SJCRH30 (cell line): ENCODE results near the gene CDK5RAP2. TPM values are rescaled to one million over a fixed set of nuclear protein-coding genes. Genes with fewer than 3 reads are reported as not detected.

Source experiments
- DNase-seq, 2 experiments: peaks; one replicate each; pipeline ENCODE4 v3.0.0-alpha.2; 2015 to 2020
- H3K27ac ChIP-seq: fragments of 250-450 bp; sonication (Bioruptor Pico); 2 replicates; pipeline ENCODE4 v1.5.1; 2020; ENCODE audit warnings: mild to moderate bottlenecking, moderate library complexity
- H3K27me3 ChIP-seq: fragments of 250-450 bp; sonication (Bioruptor Pico); 2 replicates; pipeline ENCODE4 v1.5.1; 2020; ENCODE audit warnings: mild to moderate bottlenecking, moderate library complexity
- H3K36me3 ChIP-seq: fragments of 250-450 bp; sonication (Bioruptor Pico); 2 replicates; pipeline ENCODE4 v1.5.1; 2020; ENCODE audit warnings: mild to moderate bottlenecking, moderate library complexity
- H3K4me1 ChIP-seq: fragments of 250-450 bp; sonication (Bioruptor Pico); 2 replicates; pipeline ENCODE4 v1.5.1; 2020; ENCODE audit warnings: mild to moderate bottlenecking, moderate library complexity
- H3K4me3 ChIP-seq: fragments of 250-450 bp; sonication (Bioruptor Pico); 2 replicates; pipeline ENCODE4 v1.5.1; 2020; ENCODE audit warnings: mild to moderate bottlenecking, moderate library complexity
- H3K9me3 ChIP-seq: fragments of 250-450 bp; sonication (Bioruptor Pico); replicated peaks from 2 replicates; pipeline ENCODE4 v1.5.1; 2020; ENCODE audit warnings: mild to moderate bottlenecking, moderate library complexity
- total RNA-seq: library from RNA; depleted of rRNA; stranded (reverse); fragments of >200 nt; shearing (Covaris generic); gene quantifications from 2 replicates; pipeline ENCODE4 v1.2.3, GENCODE V29; 2014

Gene CDK5RAP2
- total RNA-seq, 1 experiment from 2014 or later = 75.9 TPM

DNA sequence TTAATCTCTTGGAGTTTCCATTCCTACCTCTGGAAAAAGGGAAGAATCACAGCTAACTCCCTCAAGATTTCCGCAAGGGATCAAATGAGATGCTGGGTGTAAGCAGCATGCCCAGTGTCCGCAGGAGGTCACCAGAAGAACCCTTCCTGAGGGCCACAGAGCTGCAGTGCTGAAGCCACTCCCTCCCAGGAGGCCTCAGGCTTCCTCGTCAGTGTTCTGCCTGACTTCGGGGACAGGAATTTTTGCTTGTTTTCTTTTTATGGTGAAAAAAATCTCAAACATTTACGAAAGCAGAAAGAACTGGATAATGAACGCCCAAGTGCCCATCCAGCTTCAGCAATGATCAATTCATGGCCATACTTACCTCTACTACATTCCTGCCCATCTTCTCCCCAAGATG is 183.0 kb downstream of the CDK5RAP2 start:
- no peak overlapping the region for H3K27ac ChIP-seq
- H3K4me1 ChIP-seq = peaks cover 7% of the 10 kb centered on the region; the same call in 1 of the 2 replicates
- no peaks in the 10 kb centered on the region for H3K9me3 ChIP-seq
- H3K36me3 ChIP-seq = peaks cover 85% of the 10 kb centered on the region
- no peak for DNase-seq
- H3K27me3 ChIP-seq = no peaks in the 10 kb centered on the region
- H3K4me3 ChIP-seq = no peak overlapping the region

DNA sequence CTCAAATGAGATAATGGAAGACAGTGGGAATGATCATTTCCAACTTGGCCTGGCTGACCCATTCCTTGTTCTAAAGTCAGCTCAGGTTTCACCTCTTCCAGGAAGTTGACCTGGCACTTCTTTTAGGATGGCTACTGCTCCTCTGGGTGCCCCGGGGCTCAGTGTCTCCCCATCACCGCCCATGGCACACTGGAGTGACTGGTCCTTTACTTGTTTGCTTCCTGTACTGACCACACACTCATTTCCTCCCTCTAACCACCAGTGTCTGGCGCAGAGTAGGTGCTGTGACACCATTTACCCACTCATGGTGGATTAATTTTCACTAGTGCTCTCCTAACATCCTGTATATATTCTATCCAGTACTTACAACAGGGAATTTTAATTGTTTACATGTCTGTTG is 183.5 kb downstream of the CDK5RAP2 start:
- Histone ChIP-seq H3K27ac (no peak overlapping the region), H3K4me1 (peaks cover 7% of the 10 kb centered on the region; the same call in 1 of the 2 replicates), H3K36me3 (peaks cover 89% of the 10 kb centered on the region), H3K4me3 (no peak overlapping the region), H3K27me3 (no peaks in the 10 kb centered on the region), H3K9me3 (no peaks in the 10 kb centered on the region)
- DNase-seq = no peak

GRCh38 chr9:120395376-120395775 is 184.6 kb downstream of the CDK5RAP2 start:
- Histone ChIP-seq H3K27ac (no peak overlapping the region), H3K36me3 (peaks cover 87% of the 10 kb centered on the region), H3K4me1 (peaks cover 7% of the 10 kb centered on the region; the same call in 1 of the 2 replicates), H3K27me3 (no peaks in the 10 kb centered on the region), H3K4me3 (no peak overlapping the region), H3K9me3 (no peaks in the 10 kb centered on the region)
- no peak for DNase-seq

DNA sequence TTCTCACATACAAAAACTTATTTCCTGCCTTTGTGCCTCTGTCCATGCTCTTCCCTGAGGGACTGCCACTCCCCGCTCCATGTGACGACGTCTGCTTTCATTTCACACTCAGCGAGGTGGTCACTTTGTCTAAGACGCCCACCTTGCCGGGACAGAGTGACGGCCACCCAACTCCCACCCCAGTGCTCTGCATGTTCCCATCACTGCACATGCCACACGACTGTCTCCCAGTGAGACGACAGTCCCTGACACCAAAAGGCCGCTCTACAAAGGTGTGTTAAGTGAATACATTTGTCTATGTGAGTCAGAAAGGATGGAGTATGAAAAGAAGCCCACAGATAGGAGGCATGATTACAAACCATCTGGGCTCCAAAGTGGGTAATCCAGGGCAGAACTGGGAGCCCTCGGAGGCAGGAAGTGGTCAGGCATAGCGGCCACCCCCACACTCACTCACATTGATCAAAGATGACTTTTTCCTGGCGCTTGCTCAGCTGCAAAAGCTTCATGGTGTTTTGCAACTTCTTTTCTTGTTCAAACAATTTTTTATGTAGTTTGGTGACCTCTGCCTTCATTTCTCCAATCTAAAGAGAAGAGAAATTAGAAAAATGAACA is 185.8 kb downstream of the CDK5RAP2 start:
- Histone ChIP-seq H3K27ac (no peak overlapping the region), H3K36me3 (peaks cover 80% of the 10 kb centered on the region), H3K4me1 (peaks cover 7% of the 10 kb centered on the region; the same call in 1 of the 2 replicates), H3K4me3 (no peak overlapping the region), H3K27me3 (no peaks in the 10 kb centered on the region), H3K9me3 (no peaks in the 10 kb centered on the region)
- DNase-seq = no peak

GRCh38 chr9:120393386-120394057 is 186.4 kb downstream of the CDK5RAP2 start:
- H3K27me3 ChIP-seq = no peaks in the 10 kb centered on the region
- no peaks in the 10 kb centered on the region for H3K9me3 ChIP-seq
- no peak overlapping the region for H3K4me3 ChIP-seq
- DNase-seq = no peak
- H3K36me3 ChIP-seq = peaks cover 80% of the 10 kb centered on the region
- peaks cover 7% of the 10 kb centered on the region; the same call in 1 of the 2 replicates for H3K4me1 ChIP-seq
- no peak overlapping the region for H3K27ac ChIP-seq

DNA sequence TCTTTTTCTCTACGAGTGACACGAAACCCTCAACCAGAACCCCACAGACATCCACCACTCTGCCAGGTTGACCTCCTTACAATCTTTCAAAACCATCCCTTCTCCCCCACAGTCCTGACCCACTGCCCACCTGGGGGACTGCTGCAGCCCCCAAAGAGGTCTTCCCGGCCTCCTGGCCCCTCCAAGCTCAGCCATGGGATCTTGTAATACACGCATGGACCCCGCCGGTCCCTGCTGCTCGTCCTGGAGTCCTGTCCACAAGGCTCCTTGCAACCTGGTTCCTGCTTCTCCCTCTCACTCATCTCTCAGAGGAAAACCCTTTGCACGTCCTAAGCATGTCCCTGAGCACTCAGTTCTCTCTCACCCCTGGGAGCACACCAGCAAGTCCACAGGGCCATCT is 187.3 kb downstream of the CDK5RAP2 start:
- Histone ChIP-seq H3K27ac (no peak overlapping the region), H3K4me3 (no peak overlapping the region), H3K36me3 (peaks cover 72% of the 10 kb centered on the region), H3K27me3 (no peaks in the 10 kb centered on the region), H3K9me3 (no peaks in the 10 kb centered on the region), H3K4me1 (peaks cover 7% of the 10 kb centered on the region; the same call in 1 of the 2 replicates)
- DNase-seq = no peak

DNA sequence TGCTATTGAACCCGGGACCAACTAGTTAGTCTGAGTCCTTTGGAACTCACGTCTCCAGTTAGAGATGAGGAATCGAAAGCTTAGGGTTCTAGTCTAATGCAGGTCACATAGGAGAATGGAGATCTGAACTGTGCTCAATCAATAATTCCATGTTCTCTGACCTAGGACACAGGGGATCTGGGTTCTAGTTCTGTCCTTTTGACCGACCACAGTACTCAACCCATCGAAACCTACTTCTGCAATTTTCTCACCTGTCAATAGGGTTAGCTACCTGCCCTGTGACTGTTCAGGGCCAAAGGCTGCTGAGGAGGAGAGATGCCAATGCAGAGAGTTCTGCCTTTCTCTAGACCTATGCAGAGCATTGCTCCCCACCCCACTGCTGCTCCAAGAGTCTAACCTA is 187.7 kb downstream of the CDK5RAP2 start:
- Histone ChIP-seq H3K27me3 (no peaks in the 10 kb centered on the region), H3K27ac (no peak overlapping the region), H3K36me3 (peaks cover 69% of the 10 kb centered on the region), H3K4me3 (no peak overlapping the region), H3K4me1 (peaks cover 9% of the 10 kb centered on the region; the same call in 1 of the 2 replicates), H3K9me3 (no peaks in the 10 kb centered on the region)
- no peak for DNase-seq

- Histone ChIP-seq H3K9me3 (no peaks in the 10 kb centered on the region), H3K4me1 (peaks cover 15% of the 10 kb centered on the region; the same call in 1 of the 2 replicates), H3K27me3 (no peaks in the 10 kb centered on the region), H3K36me3 (peaks cover 65% of the 10 kb centered on the region), H3K4me3 (no peak overlapping the region), H3K27ac (no peak overlapping the region)
- DNase-seq = no peak
Observed at GRCh38 chr9:120391691-120392090, 188.3 kb downstream of the CDK5RAP2 start.

- Histone ChIP-seq H3K36me3 (peaks cover 60% of the 10 kb centered on the region), H3K4me3 (no peak overlapping the region), H3K4me1 (peaks cover 19% of the 10 kb centered on the region; the same call in 1 of the 2 replicates), H3K27me3 (no peaks in the 10 kb centered on the region), H3K27ac (no peak overlapping the region), H3K9me3 (no peaks in the 10 kb centered on the region)
- DNase-seq = no peak
Observed at GRCh38 chr9:120390637-120391190, 189.3 kb downstream of the CDK5RAP2 start.

GRCh38 chr9:120389867-120390266 is 190.1 kb downstream of the CDK5RAP2 start:
- Histone ChIP-seq H3K4me3 (no peak overlapping the region), H3K9me3 (no peaks in the 10 kb centered on the region), H3K4me1 (peaks cover 19% of the 10 kb centered on the region; the same call in 1 of the 2 replicates), H3K36me3 (peaks cover 53% of the 10 kb centered on the region), H3K27ac (no peak overlapping the region), H3K27me3 (no peaks in the 10 kb centered on the region)
- DNase-seq = no peak

GRCh38 chr9:120389300-120389699 is 190.7 kb downstream of the CDK5RAP2 start:
- no peak for DNase-seq
- H3K9me3 ChIP-seq = no peaks in the 10 kb centered on the region
- H3K4me1 ChIP-seq = peaks cover 14% of the 10 kb centered on the region; the same call in 1 of the 2 replicates
- H3K27ac ChIP-seq = no peak overlapping the region
- peaks cover 47% of the 10 kb centered on the region for H3K36me3 ChIP-seq
- no peak overlapping the region for H3K4me3 ChIP-seq
- H3K27me3 ChIP-seq = no peaks in the 10 kb centered on the region

GRCh38 chr9:120388003-120388855 is 191.7 kb downstream of the CDK5RAP2 start:
- Histone ChIP-seq H3K4me3 (no peak overlapping the region), H3K36me3 (peaks cover 36% of the 10 kb centered on the region), H3K27ac (no peak overlapping the region), H3K27me3 (no peaks in the 10 kb centered on the region), H3K4me1 (peaks cover 18% of the 10 kb centered on the region; the same call in 1 of the 2 replicates), H3K9me3 (no peaks in the 10 kb centered on the region)
- no peak for DNase-seq

- Histone ChIP-seq H3K9me3 (no peaks in the 10 kb centered on the region), H3K27ac (no peak overlapping the region), H3K36me3 (peaks cover 28% of the 10 kb centered on the region), H3K27me3 (no peaks in the 10 kb centered on the region), H3K4me1 (peaks cover 18% of the 10 kb centered on the region; the same call in 1 of the 2 replicates), H3K4me3 (no peak overlapping the region)
- DNase-seq = no peak
Observed at GRCh38 chr9:120387257-120388002, 192.5 kb downstream of the CDK5RAP2 start.
